Mucosa of stomach (tissue), 1 donor: Measurements from ENCODE around the gene GALNS.
A peak's percentile ranks its signal among the peaks of the same experiment; 100 is the strongest.

Source experiments
- H3K27me3 ChIP-seq: one replicate; pipeline ENCODE4 v1.7.0; 2013; ENCODE audit warnings: mild to moderate bottlenecking, low read length; ENCODE audit not compliant: control insufficient read depth, insufficient read depth
- H3K36me3 ChIP-seq: one replicate; pipeline ENCODE4 v1.7.0; 2013; ENCODE audit warnings: low read length; ENCODE audit not compliant: control insufficient read depth, insufficient read depth
- H3K4me1 ChIP-seq: one replicate; pipeline ENCODE4 v1.7.0; 2013; ENCODE audit warnings: mild to moderate bottlenecking, low read length; ENCODE audit not compliant: control insufficient read depth, insufficient read depth
- H3K4me3 ChIP-seq: one replicate; pipeline ENCODE4 v1.7.0; 2013; ENCODE audit warnings: low read length
- H3K9ac ChIP-seq: one replicate; pipeline ENCODE4 v1.7.0; 2013; ENCODE audit warnings: mild to moderate bottlenecking, low read length, moderate library complexity
- H3K9me3 ChIP-seq: one replicate; pipeline ENCODE4 v1.7.0; 2013; ENCODE audit warnings: mild to moderate bottlenecking, low read length, moderate library complexity; ENCODE audit not compliant: control insufficient read depth
- donor health status: Pancreatic carcinoma.

GALNS gene

GRCh38 chr16:88783391-88784073, 73.2 kb downstream of the GALNS start:
- peak overlapping the region; percentile 22 for H3K4me3 ChIP-seq
- H3K9me3 ChIP-seq: no peaks in the 10 kb centered on the region
- no peaks in the 10 kb centered on the region for H3K36me3 ChIP-seq
- no peaks in the 10 kb centered on the region for H3K27me3 ChIP-seq
- peak overlapping the region; percentile 64 for H3K9ac ChIP-seq
- peaks cover 33% of the 10 kb centered on the region for H3K4me1 ChIP-seq

- H3K27me3 ChIP-seq: no peaks in the 10 kb centered on the region
- H3K36me3 ChIP-seq: no peaks in the 10 kb centered on the region
- no peak overlapping the region for H3K4me3 ChIP-seq
- H3K4me1 ChIP-seq: peaks cover 33% of the 10 kb centered on the region
- H3K9ac ChIP-seq: peak overlapping the region; percentile 64
- H3K9me3 ChIP-seq: no peaks in the 10 kb centered on the region
Measured at GRCh38 chr16:88782454-88783390, 74.0 kb downstream of the GALNS start.

DNA sequence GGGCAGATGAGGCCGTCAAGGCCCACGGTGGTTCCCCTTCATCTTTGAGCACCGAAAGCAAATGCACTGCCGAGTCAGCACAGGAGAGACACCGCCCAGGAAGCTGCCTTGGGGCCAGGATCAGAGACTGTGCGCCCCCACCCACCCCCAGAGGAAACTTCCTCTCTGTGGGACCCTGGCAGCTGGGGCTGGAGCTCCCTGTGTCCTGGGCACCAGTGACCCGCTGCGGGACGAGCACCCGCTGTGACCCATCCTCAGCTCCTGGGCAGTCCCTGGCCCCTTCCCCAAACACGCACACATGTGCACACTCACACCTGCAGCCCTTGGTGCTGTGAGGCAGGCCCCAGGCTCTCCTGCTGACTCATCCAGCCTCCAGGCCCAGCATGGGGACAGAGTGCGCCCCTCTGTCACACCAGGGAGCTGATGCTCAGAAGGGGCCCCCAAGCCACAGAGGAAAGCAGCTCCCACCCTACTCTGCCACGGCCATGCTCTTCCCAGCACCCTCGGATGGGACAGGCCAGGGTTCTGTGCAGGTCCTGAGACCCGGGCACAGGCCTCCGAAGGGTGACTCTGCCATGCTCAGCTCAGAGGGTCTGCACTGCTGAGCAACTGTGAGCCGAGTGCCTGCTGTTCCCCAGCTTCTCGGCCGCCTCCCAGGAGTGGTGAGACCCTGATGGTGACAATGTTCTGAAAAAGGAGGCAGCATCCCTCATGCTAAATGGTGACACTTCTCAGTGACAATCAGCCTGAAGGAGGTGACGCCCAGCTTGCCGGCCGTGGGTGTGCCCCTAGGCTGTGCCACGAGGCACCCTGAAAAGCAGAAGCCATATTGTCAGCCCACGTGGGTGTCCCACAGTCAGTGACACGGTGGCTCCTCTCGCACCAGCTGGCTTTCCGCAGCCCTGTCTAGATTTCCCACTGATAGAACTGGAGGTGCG, 75.3 kb downstream of the GALNS start:
- Histone ChIP-seq H3K27me3 (no peaks in the 10 kb centered on the region), H3K4me1 (peaks cover 33% of the 10 kb centered on the region), H3K9me3 (no peaks in the 10 kb centered on the region), H3K9ac (no peak overlapping the region), H3K4me3 (no peak overlapping the region), H3K36me3 (no peaks in the 10 kb centered on the region)

DNA sequence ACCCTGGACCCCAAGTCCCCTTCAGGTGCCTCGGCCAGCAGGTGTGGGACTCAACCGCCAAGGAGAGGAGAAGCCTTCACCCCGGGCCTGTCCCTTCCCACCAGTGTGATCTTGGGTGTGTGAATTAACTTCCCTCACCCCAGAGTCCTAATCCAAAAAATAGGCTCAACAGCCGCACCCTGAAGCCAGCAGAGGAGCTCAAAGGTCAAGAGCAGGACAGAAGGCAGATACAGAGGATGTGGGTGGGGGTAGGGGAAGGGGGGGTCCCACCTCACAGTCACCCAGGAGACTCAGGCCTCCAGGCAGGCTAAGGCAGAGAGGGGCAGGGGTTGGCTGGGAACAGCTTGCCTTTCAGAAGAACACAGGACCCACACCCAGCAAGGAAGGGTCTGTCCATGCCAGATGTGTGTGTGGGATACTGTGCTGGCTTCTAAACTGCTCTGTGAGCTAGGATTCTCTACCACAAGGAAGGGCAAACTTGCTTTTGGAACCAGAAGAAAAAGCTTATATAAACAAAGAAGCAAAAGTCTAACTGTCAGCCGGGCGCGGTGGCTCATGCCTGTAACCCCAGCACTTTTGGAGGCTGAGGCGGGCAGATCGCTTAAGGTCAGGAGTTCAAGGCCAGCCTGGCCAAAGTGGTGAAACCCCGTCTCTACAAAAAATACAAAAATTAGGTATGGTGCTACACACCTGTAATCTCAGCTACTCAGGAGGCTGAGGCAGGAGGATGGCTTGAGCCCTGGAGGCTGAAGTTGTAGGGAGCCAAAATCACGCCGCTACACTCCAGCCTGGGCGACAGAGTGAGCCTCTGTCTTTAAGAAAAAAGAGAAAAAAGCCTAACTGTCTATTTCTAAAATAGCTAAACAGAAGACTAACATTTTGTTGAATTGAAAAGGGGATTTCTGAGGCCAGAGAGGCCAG, 76.3 kb downstream of the GALNS start:
- no peaks in the 10 kb centered on the region for H3K27me3 ChIP-seq
- H3K9ac ChIP-seq: no peak overlapping the region
- peaks cover 30% of the 10 kb centered on the region for H3K4me1 ChIP-seq
- no peaks in the 10 kb centered on the region for H3K36me3 ChIP-seq
- H3K9me3 ChIP-seq: no peaks in the 10 kb centered on the region
- H3K4me3 ChIP-seq: no peak overlapping the region

DNA sequence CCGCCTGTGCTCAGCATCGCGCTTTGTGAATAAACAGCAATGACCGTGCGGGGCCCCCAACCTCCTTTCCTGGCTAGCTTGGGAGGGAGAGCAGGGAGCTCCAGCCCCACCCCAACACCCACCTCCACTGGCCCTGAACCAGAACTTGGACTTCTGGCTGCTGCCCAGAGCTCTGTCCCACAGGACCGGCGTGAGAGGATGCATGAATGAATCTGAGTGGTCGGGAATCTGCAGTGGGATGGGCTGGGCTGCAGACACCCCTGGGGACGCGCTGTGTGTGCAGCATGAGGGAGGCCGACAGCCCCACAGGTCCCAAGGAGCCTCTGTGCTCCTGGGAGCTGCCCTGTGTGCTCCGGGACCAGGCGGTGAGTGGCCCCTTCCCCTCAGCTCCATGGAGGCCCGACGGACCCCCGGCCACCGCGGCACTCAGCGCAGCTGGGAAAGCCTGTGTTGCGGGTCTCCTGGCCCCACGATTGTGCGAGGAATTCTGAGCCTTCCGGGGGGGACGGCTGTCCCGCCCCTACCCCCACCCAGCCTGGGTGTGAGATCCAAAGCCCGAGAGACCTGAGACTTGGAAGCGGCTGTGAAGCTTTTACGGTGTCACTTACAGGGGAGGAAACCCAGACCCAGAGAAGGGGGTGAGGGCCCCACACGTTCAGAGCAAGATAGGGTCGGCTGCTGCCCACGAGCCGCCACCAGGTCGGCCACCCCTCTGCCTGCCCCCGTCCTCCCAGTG, 77.2 kb downstream of the GALNS start:
- Histone ChIP-seq H3K9ac (no peak overlapping the region), H3K36me3 (no peaks in the 10 kb centered on the region), H3K9me3 (no peaks in the 10 kb centered on the region), H3K4me1 (peaks cover 30% of the 10 kb centered on the region), H3K27me3 (no peaks in the 10 kb centered on the region), H3K4me3 (no peak overlapping the region)

DNA sequence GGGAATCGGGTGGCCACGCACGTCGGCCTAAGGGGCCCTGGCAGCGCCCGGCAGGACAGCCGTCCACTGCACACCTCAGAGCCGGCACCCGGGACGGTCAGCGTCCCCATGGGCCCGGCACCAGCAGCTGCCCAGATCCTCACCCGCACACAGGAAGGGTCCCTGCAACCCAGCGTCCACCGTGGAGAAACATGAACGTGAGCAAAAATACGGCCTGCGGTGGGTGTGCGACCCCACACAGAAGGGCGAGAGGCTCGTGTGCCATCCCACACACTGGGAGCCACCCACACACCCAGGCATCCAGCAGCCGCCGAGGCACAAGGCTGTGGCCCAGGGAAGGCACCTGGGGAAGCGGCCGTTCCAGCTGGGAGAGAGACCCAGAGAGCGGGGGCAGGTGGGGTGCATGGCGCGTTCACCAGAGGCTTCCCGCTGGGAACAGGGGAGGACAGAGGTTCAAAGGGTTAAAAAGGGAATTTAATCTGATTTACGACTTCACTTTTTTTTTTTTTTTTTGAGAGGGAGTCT, 78.1 kb downstream of the GALNS start:
- no peaks in the 10 kb centered on the region for H3K27me3 ChIP-seq
- H3K36me3 ChIP-seq: no peaks in the 10 kb centered on the region
- H3K9ac ChIP-seq: no peak overlapping the region
- H3K4me3 ChIP-seq: no peak overlapping the region
- H3K9me3 ChIP-seq: no peaks in the 10 kb centered on the region
- H3K4me1 ChIP-seq: peaks cover 30% of the 10 kb centered on the region

DNA sequence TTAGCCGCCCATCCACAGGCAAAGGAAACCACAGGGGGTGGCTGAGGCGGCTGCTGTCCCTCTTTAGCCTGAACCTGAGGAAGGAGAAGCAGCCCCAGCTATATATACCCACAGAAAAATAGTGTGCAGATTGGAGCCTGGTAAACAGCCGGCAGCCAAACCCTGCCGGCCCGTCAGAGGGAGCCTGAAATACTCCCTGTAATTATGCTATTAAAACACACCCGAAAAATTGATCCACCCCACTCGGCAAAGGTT, 78.5 kb downstream of the GALNS start:
- Histone ChIP-seq H3K4me3 (no peak overlapping the region), H3K27me3 (no peaks in the 10 kb centered on the region), H3K9me3 (no peaks in the 10 kb centered on the region), H3K9ac (no peak overlapping the region), H3K4me1 (peaks cover 26% of the 10 kb centered on the region), H3K36me3 (no peaks in the 10 kb centered on the region)

DNA sequence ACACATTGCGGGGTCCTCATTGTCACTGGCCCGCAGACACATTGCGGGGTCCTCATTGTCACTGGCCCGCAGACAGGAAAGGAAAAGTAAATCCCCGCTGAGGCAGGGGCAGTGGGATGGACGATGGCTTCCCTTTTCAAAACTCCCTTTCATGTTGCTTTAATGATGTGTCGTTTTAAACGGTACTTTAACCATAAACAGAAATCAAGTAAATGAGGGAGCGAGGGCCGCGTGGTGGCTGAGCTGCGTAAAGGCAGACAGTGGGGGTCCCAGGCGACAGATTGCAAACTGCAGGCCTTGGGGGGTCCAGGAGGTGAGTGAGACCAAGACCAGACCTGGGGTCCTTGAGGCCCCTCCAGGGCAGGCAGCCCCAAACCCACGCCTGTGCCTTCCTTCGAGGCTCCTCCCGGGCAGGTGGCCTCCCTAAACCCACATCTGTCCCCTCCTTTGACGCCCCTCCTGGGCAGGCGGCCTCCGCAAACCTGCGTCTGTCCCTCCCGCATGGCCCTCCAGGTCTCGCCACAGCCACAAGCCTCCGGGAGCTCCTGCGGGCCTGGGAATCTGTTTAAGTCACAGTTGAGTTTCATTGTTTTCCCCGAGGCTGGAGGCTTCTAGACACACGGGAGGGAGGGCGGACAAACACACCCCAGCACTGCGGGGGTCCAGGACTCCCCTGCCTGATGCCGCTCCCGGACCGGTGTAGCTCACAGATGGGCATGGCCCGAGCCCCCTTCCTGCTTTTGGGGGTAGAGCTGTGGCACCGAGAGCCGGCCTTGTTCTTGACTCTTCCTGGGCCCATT, 79.1 kb downstream of the GALNS start:
- no peaks in the 10 kb centered on the region for H3K36me3 ChIP-seq
- H3K9ac ChIP-seq: no peak overlapping the region
- no peak overlapping the region for H3K4me3 ChIP-seq
- no peaks in the 10 kb centered on the region for H3K9me3 ChIP-seq
- no peaks in the 10 kb centered on the region for H3K27me3 ChIP-seq
- H3K4me1 ChIP-seq: peaks cover 26% of the 10 kb centered on the region

GRCh38 chr16:88775825-88776224, 80.9 kb downstream of the GALNS start:
- H3K4me3 ChIP-seq: no peak overlapping the region
- H3K4me1 ChIP-seq: peaks cover 22% of the 10 kb centered on the region

More at GRCh38 chr16:88775825-88776224, 80.9 kb downstream of the GALNS start:
- no peaks in the 10 kb centered on the region for H3K36me3 ChIP-seq
- H3K9ac ChIP-seq: no peak overlapping the region
- no peaks in the 10 kb centered on the region for H3K9me3 ChIP-seq
- no peaks in the 10 kb centered on the region for H3K27me3 ChIP-seq
